ENCODE measurements around the gene DDR1. TPM values are rescaled to one million over a fixed set of nuclear protein-coding genes. Genes with fewer than 3 reads are reported as not detected.
"Not testable (repeated sequence)": the region's sequence is repeated elsewhere in the genome, so short reads cannot be mapped to it uniquely, and the experiment has no call there.

The DDR1 gene
- total RNA-seq, 4 donors from 2014 or later: 36.7 to 60.1 (median 39.8) TPM

DNA sequence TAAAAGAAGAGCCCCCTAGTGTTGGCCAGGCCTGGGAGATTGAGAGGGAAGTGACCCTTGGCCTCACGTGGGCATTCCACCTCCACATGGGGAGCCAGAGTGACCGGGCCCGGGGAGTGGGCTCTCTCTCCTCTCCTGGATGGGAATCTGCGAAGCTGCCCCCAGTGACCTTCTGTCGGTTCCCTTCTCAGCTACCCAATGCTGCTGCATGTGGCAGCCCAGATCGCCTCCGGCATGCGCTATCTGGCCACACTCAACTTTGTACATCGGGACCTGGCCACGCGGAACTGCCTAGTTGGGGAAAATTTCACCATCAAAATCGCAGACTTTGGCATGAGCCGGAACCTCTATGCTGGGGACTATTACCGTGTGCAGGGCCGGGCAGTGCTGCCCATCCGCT lies 13.6 kb downstream of the DDR1 start:
- TF ChIP-seq EP300 (IDR thresholded peaks at IDR 0.05): no peak
- TF ChIP-seq, protein P1, sequence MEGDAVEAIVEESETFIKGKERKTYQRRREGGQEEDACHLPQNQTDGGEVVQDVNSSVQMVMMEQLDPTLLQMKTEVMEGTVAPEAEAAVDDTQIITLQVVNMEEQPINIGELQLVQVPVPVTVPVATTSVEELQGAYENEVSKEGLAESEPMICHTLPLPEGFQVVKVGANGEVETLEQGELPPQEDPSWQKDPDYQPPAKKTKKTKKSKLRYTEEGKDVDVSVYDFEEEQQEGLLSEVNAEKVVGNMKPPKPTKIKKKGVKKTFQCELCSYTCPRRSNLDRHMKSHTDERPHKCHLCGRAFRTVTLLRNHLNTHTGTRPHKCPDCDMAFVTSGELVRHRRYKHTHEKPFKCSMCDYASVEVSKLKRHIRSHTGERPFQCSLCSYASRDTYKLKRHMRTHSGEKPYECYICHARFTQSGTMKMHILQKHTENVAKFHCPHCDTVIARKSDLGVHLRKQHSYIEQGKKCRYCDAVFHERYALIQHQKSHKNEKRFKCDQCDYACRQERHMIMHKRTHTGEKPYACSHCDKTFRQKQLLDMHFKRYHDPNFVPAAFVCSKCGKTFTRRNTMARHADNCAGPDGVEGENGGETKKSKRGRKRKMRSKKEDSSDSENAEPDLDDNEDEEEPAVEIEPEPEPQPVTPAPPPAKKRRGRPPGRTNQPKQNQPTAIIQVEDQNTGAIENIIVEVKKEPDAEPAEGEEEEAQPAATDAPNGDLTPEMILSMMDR (IDR thresholded peaks at IDR 0.05): no peak
- TF ChIP-seq POLR2A (IDR thresholded peaks at IDR 0.05): no peak
- no peak for DNase-seq (ENCODE audit: low spot score in 2 of 2)
- Histone ChIP-seq H3K36me3 (peaks cover 0 to 73% (median 8%) of the 10 kb centered on the region in 3 donors), H3K9me3 (no peaks in the 10 kb centered on the region), H3K4me3 (no peak overlapping the region), H3K27ac (no peak overlapping the region), H3K27me3 (no peaks in the 10 kb centered on the region), H3K4me1 (no peaks in the 10 kb centered on the region)
- 83 to 85% methylated on average over 16 of the region's 16 CpGs for WGBS, 2 donors

DNA sequence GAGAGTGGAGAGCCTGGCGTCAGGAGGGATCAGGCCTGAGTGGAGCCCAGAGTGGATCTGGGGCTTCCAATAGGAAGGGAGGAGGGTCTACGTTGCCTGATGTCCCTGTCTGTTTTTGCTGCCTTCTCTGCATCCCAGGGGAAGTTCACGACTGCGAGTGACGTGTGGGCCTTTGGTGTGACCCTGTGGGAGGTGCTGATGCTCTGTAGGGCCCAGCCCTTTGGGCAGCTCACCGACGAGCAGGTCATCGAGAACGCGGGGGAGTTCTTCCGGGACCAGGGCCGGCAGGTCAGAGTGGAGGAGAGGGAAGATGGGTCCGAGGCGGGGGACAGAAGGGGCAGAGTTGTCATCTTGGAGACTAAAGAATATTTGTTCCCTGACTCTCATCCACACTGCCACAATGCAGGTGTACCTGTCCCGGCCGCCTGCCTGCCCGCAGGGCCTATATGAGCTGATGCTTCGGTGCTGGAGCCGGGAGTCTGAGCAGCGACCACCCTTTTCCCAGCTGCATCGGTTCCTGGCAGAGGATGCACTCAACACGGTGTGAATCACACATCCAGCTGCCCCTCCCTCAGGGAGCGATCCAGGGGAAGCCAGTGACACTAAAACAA lies 14.5 kb downstream of the DDR1 start:
- TF ChIP-seq, protein P1 (IDR thresholded peaks at IDR 0.05): no peak
- TF ChIP-seq EP300 (IDR thresholded peaks at IDR 0.05) (no peak), POLR2A (IDR thresholded peaks at IDR 0.05) (no peak)
- no peak for DNase-seq (ENCODE audit: low spot score in 2 of 2)
- no peak overlapping the region for H3K27ac ChIP-seq
- no peaks in the 10 kb centered on the region for H3K9me3 ChIP-seq
- no peak overlapping the region for H3K4me3 ChIP-seq
- H3K36me3 ChIP-seq: peaks cover 0 to 64% (median 8%) of the 10 kb centered on the region in 3 donors
- WGBS, 2 donors: 75% methylated on average over 23 of the region's 23 CpGs
- H3K4me1 ChIP-seq: no peaks in the 10 kb centered on the region
- no peaks in the 10 kb centered on the region for H3K27me3 ChIP-seq

DNA sequence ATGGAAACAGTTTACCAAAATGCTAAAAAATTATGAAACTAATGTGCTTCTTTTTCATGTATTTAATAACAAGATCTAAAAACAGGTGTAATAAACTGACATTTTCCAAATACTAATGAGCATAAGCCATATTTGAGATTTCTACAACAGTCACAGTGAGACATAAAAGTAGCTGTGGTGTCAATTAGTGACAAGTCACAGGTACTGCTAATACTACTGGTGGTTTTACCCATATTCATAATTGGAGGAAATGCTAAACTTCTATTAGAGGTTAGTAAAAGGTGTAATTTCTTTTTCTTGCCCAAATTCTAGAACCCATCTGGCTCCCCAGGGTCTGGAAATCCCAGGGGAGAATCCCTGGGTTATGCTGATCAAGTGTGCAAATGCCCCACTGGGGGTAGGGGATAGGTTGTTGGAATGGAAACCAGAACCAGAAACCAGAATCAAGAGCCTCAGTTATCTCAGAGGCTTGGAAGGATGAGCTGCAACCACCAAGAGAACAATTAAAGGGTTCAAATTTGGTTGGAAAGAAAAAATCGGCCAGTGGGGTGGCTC lies 16.6 kb downstream of the DDR1 start:
- peaks cover 0 to 43% (median 8%) of the 10 kb centered on the region in 3 donors for H3K36me3 ChIP-seq
- no peak overlapping the region for H3K4me3 ChIP-seq
- no peak for DNase-seq (ENCODE audit: low spot score in 2 of 2)
- no peaks in the 10 kb centered on the region for H3K4me1 ChIP-seq
- WGBS, 2 donors: 56 to 64% methylated on average over 1 of the region's 1 CpG
- no peaks in the 10 kb centered on the region for H3K27me3 ChIP-seq
- H3K27ac ChIP-seq: no peak overlapping the region
- no peaks in the 10 kb centered on the region for H3K9me3 ChIP-seq
- TF ChIP-seq EP300 (IDR thresholded peaks at IDR 0.05) (no peak), POLR2A (IDR thresholded peaks at IDR 0.05) (no peak)
- TF ChIP-seq, protein P1 (IDR thresholded peaks at IDR 0.05): no peak

DNA sequence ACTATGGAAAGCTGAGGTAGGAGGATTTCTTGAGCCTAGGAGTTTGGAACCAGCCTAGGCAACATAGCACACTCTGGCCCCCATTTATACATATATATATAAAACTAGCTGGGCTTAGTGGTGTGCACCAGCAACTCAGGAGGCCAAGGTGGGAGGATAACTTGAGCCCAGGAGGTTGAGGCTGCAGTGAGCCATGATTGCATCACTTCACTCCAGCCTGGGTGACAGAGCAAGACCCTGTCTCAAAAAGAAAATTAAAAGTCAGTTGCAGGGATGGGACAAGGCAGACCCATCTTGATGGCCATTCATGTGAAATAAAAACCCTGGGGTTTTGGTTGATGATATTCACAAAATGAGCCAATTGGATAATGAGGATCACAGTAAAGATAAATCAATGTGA lies 17.1 kb downstream of the DDR1 start:
- peaks cover 0 to 38% (median 8%) of the 10 kb centered on the region in 3 donors for H3K36me3 ChIP-seq
- no peaks in the 10 kb centered on the region for H3K4me1 ChIP-seq
- TF ChIP-seq, protein P1 (IDR thresholded peaks at IDR 0.05): no peak
- TF ChIP-seq EP300 (IDR thresholded peaks at IDR 0.05): no peak
- TF ChIP-seq POLR2A (IDR thresholded peaks at IDR 0.05): no peak
- no peak for DNase-seq (ENCODE audit: low spot score in 2 of 2)
- no peaks in the 10 kb centered on the region for H3K9me3 ChIP-seq
- no peaks in the 10 kb centered on the region for H3K27me3 ChIP-seq
- H3K4me3 ChIP-seq: no peak overlapping the region
- no peak overlapping the region for H3K27ac ChIP-seq

DNA sequence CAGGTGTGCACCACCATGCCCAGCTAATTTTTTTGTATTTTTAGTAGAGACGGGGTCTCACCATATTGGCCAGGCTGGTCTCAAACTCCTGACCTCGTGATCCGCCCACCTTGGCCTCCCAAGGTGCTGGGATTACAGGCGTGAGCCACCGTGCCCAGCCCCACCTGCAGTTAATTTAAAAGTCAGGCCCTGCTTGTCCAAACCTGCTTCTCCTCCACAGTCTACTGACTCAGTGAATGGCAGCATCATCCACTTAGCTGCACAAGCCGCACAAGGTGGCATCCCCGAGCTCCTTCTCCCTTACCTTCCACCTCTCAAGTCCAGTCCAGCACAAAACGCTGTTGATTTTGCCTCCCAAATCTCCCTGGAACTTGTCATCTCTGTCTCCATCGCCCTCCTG lies 17.9 kb downstream of the DDR1 start:
- not testable (repeated sequence) for H3K9me3 ChIP-seq; H3K4me3 ChIP-seq; H3K4me1 ChIP-seq; H3K27ac ChIP-seq; H3K27me3 ChIP-seq; DNase-seq (ENCODE audit: low spot score in 2 of 2)
- WGBS, 2 donors: 65 to 71% methylated on average over 9 of the region's 9 CpGs
- peaks cover 0 to 30% (median 8%) of the 10 kb centered on the region in 3 donors for H3K36me3 ChIP-seq

Measured in tibial nerve (tissue), 4 donors.